H9 (cell line): ENCODE results near the gene PARM1. TPM values are rescaled to one million over a fixed set of nuclear protein-coding genes. Genes with fewer than 3 reads are reported as not detected.

Experiments used
- DNase-seq: peaks from one replicate; pipeline ENCODE4 v3.0.0-alpha.2; 2017
- H2AFZ ChIP-seq: one replicate; pipeline ENCODE4 v1.6.1; 2013; ENCODE audit warnings: mild to moderate bottlenecking, low read length, control low read depth, moderate library complexity
- H2AK5ac ChIP-seq: 2 replicates; pipeline ENCODE4 v1.6.1; 2013; ENCODE audit warnings: low read length, control low read depth, mixed read lengths; ENCODE audit not compliant: insufficient read length
- H2BK120ac ChIP-seq: one replicate; pipeline ENCODE4 v1.6.1; 2013; ENCODE audit warnings: low read depth, mild to moderate bottlenecking, low read length, control low read depth, inconsistent platforms; ENCODE audit not compliant: poor library complexity, severe bottlenecking
- H2BK12ac ChIP-seq: 2 replicates; pipeline ENCODE4 v1.6.1; 2013; ENCODE audit warnings: low read length, control low read depth, mixed read lengths, low read depth; ENCODE audit not compliant: insufficient read length
- H2BK15ac ChIP-seq: 2 replicates; pipeline ENCODE4 v1.6.1; 2013; ENCODE audit warnings: low read depth, low read length, control low read depth
- H2BK20ac ChIP-seq: one replicate; pipeline ENCODE4 v1.6.1; 2013; ENCODE audit warnings: low read depth, mild to moderate bottlenecking, low read length, control low read depth, inconsistent platforms; ENCODE audit not compliant: poor library complexity, severe bottlenecking
- H2BK5ac ChIP-seq: 2 replicates; pipeline ENCODE4 v1.6.1; 2013; ENCODE audit warnings: low read length, control low read depth, mixed read lengths; ENCODE audit not compliant: insufficient read length
- H3K14ac ChIP-seq: 2 replicates; pipeline ENCODE4 v1.6.1; 2013; ENCODE audit warnings: low read length, control low read depth; ENCODE audit not compliant: insufficient read depth
- H3K18ac ChIP-seq: 2 replicates; pipeline ENCODE4 v1.6.1; 2013; ENCODE audit warnings: low read depth, mild to moderate bottlenecking, mixed read lengths, low read length, control low read depth; ENCODE audit not compliant: insufficient read length
- H3K23ac ChIP-seq: 2 replicates; pipeline ENCODE4 v1.6.1; 2013; ENCODE audit warnings: low read length, control low read depth, mixed read lengths, low read depth; ENCODE audit not compliant: insufficient read length
- H3K23me2 ChIP-seq: 2 replicates; pipeline ENCODE4 v1.6.1; 2013; ENCODE audit warnings: low read depth, mild to moderate bottlenecking, mixed read lengths, low read length, control low read depth; ENCODE audit not compliant: insufficient read length, poor library complexity, severe bottlenecking
- H3K27ac ChIP-seq: 2 replicates; pipeline ENCODE4 v1.5.1; 2013; ENCODE audit warnings: low read length, control low read depth, mixed read lengths, low read depth; ENCODE audit not compliant: insufficient read length
- H3K27me3 ChIP-seq: 2 replicates; pipeline ENCODE4 v1.6.1; 2013; ENCODE audit warnings: low read length, control low read depth, inconsistent platforms; ENCODE audit not compliant: insufficient read depth
- H3K4ac ChIP-seq: 2 replicates; pipeline ENCODE4 v1.6.1; 2013; ENCODE audit warnings: low read depth, mild to moderate bottlenecking, control low read depth, inconsistent platforms, low read length, moderate library complexity
- H3K4me1 ChIP-seq: 2 replicates; pipeline ENCODE4 v1.6.1; 2013; ENCODE audit warnings: low read length, control low read depth, inconsistent platforms; ENCODE audit not compliant: insufficient read depth
- H3K4me2 ChIP-seq: 2 replicates; pipeline ENCODE4 v1.6.1; 2013; ENCODE audit warnings: low read length, control low read depth, mixed read lengths; ENCODE audit not compliant: insufficient read length, insufficient read depth
- H3K56ac ChIP-seq: 2 replicates; pipeline ENCODE4 v1.6.1; 2013; ENCODE audit warnings: low read depth, mild to moderate bottlenecking, mixed read lengths, low read length, control low read depth; ENCODE audit not compliant: insufficient read length
- H3K79me1 ChIP-seq: 2 replicates; pipeline ENCODE4 v1.6.1; 2013; ENCODE audit warnings: low read depth, mild to moderate bottlenecking, moderate library complexity, low read length, control low read depth, inconsistent platforms; ENCODE audit not compliant: insufficient read depth, poor library complexity, severe bottlenecking
- H3K79me2 ChIP-seq: 2 replicates; pipeline ENCODE4 v1.6.1; 2013; ENCODE audit warnings: low read length, control low read depth, inconsistent platforms; ENCODE audit not compliant: insufficient read depth
- H3K9ac ChIP-seq: 2 replicates; pipeline ENCODE4 v1.6.1; 2013; ENCODE audit warnings: low read length, control low read depth, mixed read lengths; ENCODE audit not compliant: insufficient read length; ENCODE audit errors: extremely low read depth
- H3K9me3 ChIP-seq: one replicate; pipeline ENCODE4 v1.6.1; 2013; ENCODE audit warnings: low read depth, low read length, inconsistent platforms; ENCODE audit not compliant: control insufficient read depth
- H3T11ph ChIP-seq: one replicate; pipeline ENCODE4 v1.6.1; 2013; ENCODE audit warnings: mild to moderate bottlenecking, low read length, control low read depth, inconsistent platforms
- H4K20me1 ChIP-seq: one replicate; pipeline ENCODE4 v1.6.1; 2013; ENCODE audit not compliant: control insufficient read depth, insufficient read length, insufficient read depth
- H4K5ac ChIP-seq: 2 replicates; pipeline ENCODE4 v1.6.1; 2013; ENCODE audit warnings: low read depth, mild to moderate bottlenecking, mixed read lengths, low read length, control low read depth; ENCODE audit not compliant: insufficient read length
- H4K8ac ChIP-seq: replicated peaks from 2 replicates; pipeline ENCODE4 v1.6.1; 2013; ENCODE audit warnings: low read length, control low read depth, mixed read lengths, low read depth; ENCODE audit not compliant: insufficient read length
- H4K91ac ChIP-seq: 2 replicates; pipeline ENCODE4 v1.6.1; 2013; ENCODE audit warnings: low read depth, mild to moderate bottlenecking, moderate library complexity, mixed read lengths, low read length, control low read depth; ENCODE audit not compliant: insufficient read length
- H3K27ac Mint-ChIP-seq, 3 experiments: 2 replicates in 2 of 3; 3 replicates in 1 of 3; pipeline ENCODE4 v1.8.0; 2020 to 2021; ENCODE audit warnings: mixed read lengths in 3 of 3, mild to moderate bottlenecking in 1 of 3, moderate library complexity in 1 of 3
- H3K27me3 Mint-ChIP-seq: 2 replicates; pipeline ENCODE4 v1.8.0; 2021; ENCODE audit warnings: low read depth, mild to moderate bottlenecking, moderate library complexity, mixed read lengths
- H3K36me3 Mint-ChIP-seq, 3 experiments: 2 replicates in 2 of 3; 3 replicates in 1 of 3; pipeline ENCODE4 v1.8.0; 2020 to 2021; ENCODE audit warnings: low read depth in 3 of 3, mixed read lengths in 3 of 3; ENCODE audit not compliant: insufficient read depth in 1 of 3
- H3K4me1 Mint-ChIP-seq, 2 experiments: 2 replicates each; pipeline ENCODE4 v1.8.0; 2020; ENCODE audit warnings: mixed read lengths in 2 of 2
- H3K4me3 Mint-ChIP-seq, 2 experiments: 2 replicates in 1 of 2; 3 replicates in 1 of 2; pipeline ENCODE4 v1.8.0; 2020 to 2021; ENCODE audit warnings: mild to moderate bottlenecking in 2 of 2, mixed read lengths in 2 of 2, moderate library complexity in 1 of 2
- H3K9me3 Mint-ChIP-seq, 2 experiments: 2 replicates in 1 of 2; 3 replicates in 1 of 2; pipeline ENCODE4 v1.8.0; 2020; ENCODE audit warnings: mild to moderate bottlenecking in 2 of 2, mixed read lengths in 2 of 2, moderate library complexity in 1 of 2
- CTCF ChIP-seq: fragments of 200-600 bp; sonication (generic); conservative IDR thresholded peaks from 3 replicates; pipeline ENCODE4 v1.8.0; 2021; ENCODE audit warnings: antibody characterized with exemption, mild to moderate bottlenecking
- WGBS: extraction: QIAGEN DNeasy Blood & Tissue Kit; methylation state at CpG from one replicate; pipeline ENCODE4 v1.1.7; 2013; ENCODE audit warnings: missing lambda C conversion rate, low lambda C conversion rate, mixed read lengths; ENCODE audit not compliant: insufficient read length; ENCODE audit errors: extremely low coverage; 5-methylcytosine and 5-hydroxymethylcytosine counted together
- total RNA-seq: library from RNA; stranded (reverse); gene quantifications from 2 replicates; pipeline ENCODE4 v1.2.1, GENCODE V29; 2021

PARM1 gene
- total RNA-seq, 1 experiment from 2014 or later, result 2.0 TPM

GRCh38 chr4:75089206-75089605, 156.3 kb downstream of the PARM1 start:
- Histone ChIP-seq H4K8ac (no peak overlapping the region), H2BK12ac (no peak overlapping the region), H3K9ac (no peak overlapping the region), H3K79me2 (no peaks in the 10 kb centered on the region), H3K4me1 (no peaks in the 10 kb centered on the region), H2BK120ac (no peak overlapping the region), H3K79me1 (no peaks in the 10 kb centered on the region), H3K23me2 (no peaks in the 10 kb centered on the region), H3K9me3 (no peaks in the 10 kb centered on the region), H3K27me3 (no peaks in the 10 kb centered on the region), H3K14ac (no peak overlapping the region), H4K91ac (no peak overlapping the region), H3K4me2 (no peak overlapping the region), H2BK15ac (no peak overlapping the region), H2AFZ (no peak overlapping the region), H3T11ph (no peak overlapping the region), H2BK5ac (no peak overlapping the region), H2AK5ac (no peak overlapping the region), H3K4ac (no peak overlapping the region), H4K5ac (no peak overlapping the region), H3K27ac (no peak overlapping the region), H3K56ac (no peak overlapping the region), H4K20me1 (no peaks in the 10 kb centered on the region), H3K23ac (no peak overlapping the region), H3K18ac (no peak overlapping the region), H2BK20ac (no peak overlapping the region)
- no peaks in the 10 kb centered on the region for H3K27me3 Mint-ChIP-seq
- no CpG with 5 or more reads among the region's 4 CpGs for WGBS
- no peak overlapping the region for H3K4me3 Mint-ChIP-seq
- no peak overlapping the region for H3K27ac Mint-ChIP-seq
- H3K36me3 Mint-ChIP-seq, result peaks cover 0 to 6% (median 5%) of the 10 kb centered on the region in 3 experiments; a peak in 6 of 7 replicates
- peaks cover 0 to 6% of the 10 kb centered on the region in 2 experiments; a peak in 2 of 5 replicates for H3K9me3 Mint-ChIP-seq
- H3K4me1 Mint-ChIP-seq, result peaks cover 4% of the 10 kb centered on the region in 2 experiments; a peak in 2 of 4 replicates
- TF ChIP-seq CTCF, result no peak
- DNase-seq, result no peak
